KMS-11 (cell line): Measurements from ENCODE around the gene RALGPS1.

ENCODE experiments used
- H2AFZ ChIP-seq: fragments of 200-600 bp; sonication (generic); 2 replicates; pipeline ENCODE4 v1.6.1; 2016; ENCODE audit warnings: antibody characterized with exemption, mixed run types, low read depth
- H3K27ac ChIP-seq: fragments of 200-600 bp; sonication (generic); 2 replicates; pipeline ENCODE4 v1.6.1; 2016; ENCODE audit warnings: mild to moderate bottlenecking, mixed run types
- H3K27me3 ChIP-seq: fragments of 200-600 bp; sonication (generic); 2 replicates; pipeline ENCODE4 v1.6.1; 2017; ENCODE audit warnings: mild to moderate bottlenecking, low read depth, mixed run types, moderate library complexity; ENCODE audit not compliant: insufficient read depth
- H3K36me3 ChIP-seq: fragments of 200-600 bp; sonication (generic); 2 replicates; pipeline ENCODE4 v1.6.1; 2017; ENCODE audit warnings: mild to moderate bottlenecking, mixed run types; ENCODE audit not compliant: insufficient read depth
- H3K4me1 ChIP-seq: fragments of 200-600 bp; sonication (generic); 2 replicates; pipeline ENCODE4 v1.6.1; 2016; ENCODE audit warnings: mild to moderate bottlenecking, low read depth, mixed run types; ENCODE audit not compliant: poor library complexity, severe bottlenecking
- H3K4me2 ChIP-seq: fragments of 200-600 bp; sonication (generic); 2 replicates; pipeline ENCODE4 v1.7.0; 2016; ENCODE audit warnings: mild to moderate bottlenecking, mixed run types
- H3K4me3 ChIP-seq: fragments of 200-600 bp; sonication (generic); IDR thresholded peaks from 2 replicates; pipeline ENCODE4 v1.6.1; 2017; ENCODE audit warnings: low read depth, low read length, mixed read lengths; ENCODE audit not compliant: insufficient read depth
- H3K79me2 ChIP-seq: fragments of 200-600 bp; sonication (generic); 2 replicates; pipeline ENCODE4 v1.6.1; 2016; ENCODE audit warnings: low read depth, mixed run types; ENCODE audit not compliant: insufficient read depth
- H3K9ac ChIP-seq: fragments of 200-600 bp; sonication (generic); 2 replicates; pipeline ENCODE4 v1.6.1; 2016; ENCODE audit warnings: mild to moderate bottlenecking, mixed run types
- H4K20me1 ChIP-seq: fragments of 200-600 bp; sonication (generic); 2 replicates; pipeline ENCODE4 v1.6.1; 2016; ENCODE audit warnings: mild to moderate bottlenecking, mixed run types; ENCODE audit not compliant: insufficient read depth
- TF ChIP-seq, protein P1 (sequence below): fragments of 200-600 bp; sonication (generic); conservative IDR thresholded peaks from 2 replicates; pipeline ENCODE4 v1.6.1; 2017; ENCODE audit warnings: low read depth, mild to moderate bottlenecking, antibody characterized with exemption, low read length, moderate library complexity, mixed read lengths

RALGPS1 gene

DNA sequence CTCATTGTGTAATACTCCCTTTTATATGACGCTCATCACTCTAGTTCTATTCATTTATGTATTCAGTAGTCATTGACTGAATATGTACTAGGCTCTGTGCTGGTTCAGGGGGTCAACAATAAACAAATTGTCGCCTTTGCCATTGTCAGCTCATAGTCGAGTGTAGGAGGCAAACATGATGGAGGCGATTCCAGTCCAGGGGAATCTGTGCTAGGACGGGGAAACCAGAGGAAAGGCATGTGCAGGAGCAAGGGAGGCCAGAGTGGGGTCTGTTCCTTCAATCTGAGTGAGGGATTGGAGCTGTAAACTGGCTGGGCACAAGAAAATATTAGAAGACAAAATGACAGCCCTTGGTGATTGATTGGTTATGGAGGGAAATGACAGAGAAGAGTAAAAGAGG lies 123.9 kb downstream of the RALGPS1 start:
- Histone ChIP-seq H3K4me3 (no peak overlapping the region), H3K4me2 (no peak overlapping the region), H3K27me3 (no peaks in the 10 kb centered on the region), H3K27ac (no peak overlapping the region), H3K4me1 (peaks cover 6% of the 10 kb centered on the region), H3K36me3 (no peaks in the 10 kb centered on the region), H3K9ac (no peak overlapping the region), H4K20me1 (no peaks in the 10 kb centered on the region), H3K79me2 (no peaks in the 10 kb centered on the region), H2AFZ (no peak overlapping the region)
- TF ChIP-seq, protein P1, sequence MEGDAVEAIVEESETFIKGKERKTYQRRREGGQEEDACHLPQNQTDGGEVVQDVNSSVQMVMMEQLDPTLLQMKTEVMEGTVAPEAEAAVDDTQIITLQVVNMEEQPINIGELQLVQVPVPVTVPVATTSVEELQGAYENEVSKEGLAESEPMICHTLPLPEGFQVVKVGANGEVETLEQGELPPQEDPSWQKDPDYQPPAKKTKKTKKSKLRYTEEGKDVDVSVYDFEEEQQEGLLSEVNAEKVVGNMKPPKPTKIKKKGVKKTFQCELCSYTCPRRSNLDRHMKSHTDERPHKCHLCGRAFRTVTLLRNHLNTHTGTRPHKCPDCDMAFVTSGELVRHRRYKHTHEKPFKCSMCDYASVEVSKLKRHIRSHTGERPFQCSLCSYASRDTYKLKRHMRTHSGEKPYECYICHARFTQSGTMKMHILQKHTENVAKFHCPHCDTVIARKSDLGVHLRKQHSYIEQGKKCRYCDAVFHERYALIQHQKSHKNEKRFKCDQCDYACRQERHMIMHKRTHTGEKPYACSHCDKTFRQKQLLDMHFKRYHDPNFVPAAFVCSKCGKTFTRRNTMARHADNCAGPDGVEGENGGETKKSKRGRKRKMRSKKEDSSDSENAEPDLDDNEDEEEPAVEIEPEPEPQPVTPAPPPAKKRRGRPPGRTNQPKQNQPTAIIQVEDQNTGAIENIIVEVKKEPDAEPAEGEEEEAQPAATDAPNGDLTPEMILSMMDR, result no peak

GRCh38 chr9:127039492-127039891 lies 124.9 kb downstream of the RALGPS1 start:
- Histone ChIP-seq H3K79me2 (no peaks in the 10 kb centered on the region), H3K4me1 (peaks cover 6% of the 10 kb centered on the region), H3K27ac (no peak overlapping the region), H3K9ac (no peak overlapping the region), H3K4me3 (no peak overlapping the region), H3K36me3 (no peaks in the 10 kb centered on the region), H2AFZ (no peak overlapping the region), H3K4me2 (no peak overlapping the region), H4K20me1 (no peaks in the 10 kb centered on the region), H3K27me3 (no peaks in the 10 kb centered on the region)
- TF ChIP-seq, protein P1, result no peak

- Histone ChIP-seq H3K9ac (no peak overlapping the region), H3K4me2 (no peak overlapping the region), H3K4me3 (no peak overlapping the region), H3K4me1 (peaks cover 35% of the 10 kb centered on the region), H3K36me3 (no peaks in the 10 kb centered on the region), H4K20me1 (no peaks in the 10 kb centered on the region), H3K27me3 (no peaks in the 10 kb centered on the region), H3K79me2 (no peaks in the 10 kb centered on the region), H2AFZ (no peak overlapping the region), H3K27ac (no peak overlapping the region)
- TF ChIP-seq, protein P1, result no peak
These were observed 130.6 kb downstream of the RALGPS1 start for GRCh38 chr9:127045148-127045547.

DNA sequence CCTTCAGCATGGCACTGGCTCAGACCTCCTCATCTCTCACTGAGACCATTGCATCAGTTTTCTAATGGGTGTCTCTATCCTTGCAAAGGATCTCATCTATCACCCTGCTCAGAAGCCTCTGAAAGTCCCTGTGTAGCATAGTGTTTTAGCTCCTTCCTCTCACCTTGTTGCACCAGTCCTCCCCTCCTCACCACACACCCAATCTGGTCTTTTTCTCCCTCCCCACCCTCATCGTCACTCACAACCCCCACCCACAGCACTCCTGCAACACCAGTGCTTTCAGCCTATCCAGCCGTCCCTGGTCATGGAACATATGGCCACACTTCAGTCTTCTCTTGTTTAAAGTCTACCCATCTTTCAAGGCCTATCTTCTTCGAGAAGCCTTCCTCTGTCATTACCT lies 133.4 kb downstream of the RALGPS1 start:
- Histone ChIP-seq H3K4me2 (peak overlapping the region; percentile 55; the same call in 1 of the 2 replicates), H3K27ac (no peak overlapping the region)
- TF ChIP-seq, protein P1, result no peak

GRCh38 chr9:127049044-127049443 lies 134.5 kb downstream of the RALGPS1 start:
- no peaks in the 10 kb centered on the region for H4K20me1 ChIP-seq
- TF ChIP-seq, protein P1, result no peak
- H3K4me2 ChIP-seq, result peak overlapping the region; percentile 55; the same call in 1 of the 2 replicates
- no peaks in the 10 kb centered on the region for H3K27me3 ChIP-seq
- H2AFZ ChIP-seq, result peak overlapping the region; percentile 20
- H3K79me2 ChIP-seq, result no peaks in the 10 kb centered on the region
- no peak overlapping the region for H3K9ac ChIP-seq
- no peaks in the 10 kb centered on the region for H3K36me3 ChIP-seq
- H3K27ac ChIP-seq, result 0 out of 2 replicates have a peak overlapping the region, but pooled peaks have one; percentile 6
- no peak overlapping the region for H3K4me3 ChIP-seq
- H3K4me1 ChIP-seq, result peaks cover 35% of the 10 kb centered on the region

More for the DNA sequence above, 133.4 kb downstream of the RALGPS1 start:
- no peaks in the 10 kb centered on the region for H4K20me1 ChIP-seq
- H2AFZ ChIP-seq, result no peak overlapping the region
- no peak overlapping the region for H3K4me3 ChIP-seq
- peaks cover 35% of the 10 kb centered on the region for H3K4me1 ChIP-seq
- no peaks in the 10 kb centered on the region for H3K27me3 ChIP-seq
- H3K36me3 ChIP-seq, result no peaks in the 10 kb centered on the region
- H3K79me2 ChIP-seq, result no peaks in the 10 kb centered on the region
- no peak overlapping the region; the same call in 1 of the 2 replicates for H3K9ac ChIP-seq
